ENCODE results near the gene CDKN3. TPM values are rescaled to one million over a fixed set of nuclear protein-coding genes. Genes with fewer than 3 reads are reported as not detected.
"Not testable (repeated sequence)": the region's sequence is repeated elsewhere in the genome, so short reads cannot be mapped to it uniquely, and the experiment has no call there.

The CDKN3 gene
- total RNA-seq, 2 donors from 2014 or later, result 92.0 to 121 TPM

DNA sequence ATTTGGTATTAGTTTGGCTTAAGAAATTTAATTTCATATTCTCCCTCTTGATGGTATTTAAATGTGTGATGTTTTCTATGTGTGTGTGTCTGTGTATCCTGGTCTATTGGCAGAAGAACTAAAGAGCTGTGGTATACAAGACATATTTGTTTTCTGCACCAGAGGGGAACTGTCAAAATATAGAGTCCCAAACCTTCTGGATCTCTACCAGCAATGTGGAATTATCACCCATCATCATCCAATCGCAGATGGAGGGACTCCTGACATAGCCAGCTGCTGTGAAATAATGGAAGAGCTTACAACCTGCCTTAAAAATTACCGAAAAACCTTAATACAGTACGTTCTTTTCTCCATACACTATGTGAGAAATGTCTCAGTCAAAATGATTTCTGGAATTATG, 14.6 kb downstream of the CDKN3 start:
- ATAC-seq (replicated peaks in 1 of 2) (no peak), DNase-seq (no peak)
- H3K9me3 Mint-ChIP-seq, result no peaks in the 10 kb centered on the region
- no peak overlapping the region for H3K27ac Mint-ChIP-seq
- peaks cover 17 to 35% of the 10 kb centered on the region in 2 donors for H3K36me3 Mint-ChIP-seq (ENCODE audit: insufficient read depth in 2 of 2)
- peaks cover 5% of the 10 kb centered on the region for H3K4me1 Mint-ChIP-seq (ENCODE audit: low read depth)
- no peaks in the 10 kb centered on the region for H3K27me3 Mint-ChIP-seq (ENCODE audit: low read depth)
- no peak overlapping the region for H3K4me3 Mint-ChIP-seq

DNA sequence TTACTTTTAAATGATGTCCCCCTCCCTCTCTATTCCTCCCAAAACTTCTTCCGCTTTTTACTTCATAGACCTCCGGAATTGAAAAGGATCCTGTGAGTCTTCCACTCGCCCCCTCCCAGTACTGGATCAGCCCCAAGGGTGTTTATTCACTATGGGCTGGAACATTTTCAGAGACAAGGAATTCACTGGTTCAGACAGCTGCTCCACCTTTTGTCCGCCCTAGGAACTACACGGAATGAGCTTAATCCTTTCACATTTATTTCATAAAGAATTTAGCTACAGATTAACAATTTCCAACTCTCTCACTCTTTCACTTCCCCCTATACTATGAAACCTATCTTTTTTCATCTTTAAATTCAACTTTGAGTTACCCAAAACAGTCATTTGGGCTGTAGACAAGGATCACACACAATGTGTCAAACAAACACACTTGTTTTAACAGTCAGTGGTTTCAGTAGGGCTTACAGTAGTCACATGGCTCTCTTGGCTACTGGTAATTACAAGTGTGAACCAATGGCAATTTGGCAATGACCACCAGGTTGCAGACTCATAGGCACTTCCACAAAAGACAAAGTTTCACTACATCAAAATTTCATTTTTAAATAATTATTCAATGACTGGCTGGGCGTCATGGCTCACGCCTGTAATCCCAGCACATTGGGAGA, 23.8 kb downstream of the CDKN3 start:
- DNase-seq, result no peak

DNA sequence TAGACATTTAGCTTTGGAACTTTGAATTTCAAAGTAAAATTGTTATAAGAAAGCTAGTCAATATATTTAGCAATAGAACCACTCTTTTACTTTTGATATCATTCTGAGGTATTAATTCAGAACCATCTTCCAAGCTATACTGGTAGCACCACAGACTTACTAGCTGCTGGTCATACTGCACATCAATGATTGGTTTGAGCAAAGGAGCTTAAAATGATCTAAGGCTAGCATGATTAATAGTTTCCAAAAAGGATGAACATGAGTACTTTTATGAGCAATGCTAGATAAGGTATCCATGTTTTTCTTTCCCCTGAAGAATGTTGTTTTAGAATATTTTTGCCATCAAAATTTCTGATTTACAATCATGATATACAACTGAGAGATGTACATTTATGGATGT, 27.2 kb downstream of the CDKN3 start:
- Mint-ChIP-seq H3K27me3 (ENCODE audit: low read depth) (no peaks in the 10 kb centered on the region), H3K27ac (peak overlapping the region; percentile 8), H3K9me3 (no peaks in the 10 kb centered on the region), H3K4me3 (no peak overlapping the region), H3K36me3 (ENCODE audit: insufficient read depth in 2 of 2) (peaks cover 0 to 21% of the 10 kb centered on the region in 2 donors), H3K4me1 (ENCODE audit: low read depth) (peaks cover 24% of the 10 kb centered on the region)
- ATAC-seq (replicated peaks in 1 of 2) (peak in 1 of 2 donors; percentile 51), DNase-seq (no peak)

More for the DNA sequence above, 23.8 kb downstream of the CDKN3 start:
- H3K27me3 Mint-ChIP-seq (ENCODE audit: low read depth), result no peaks in the 10 kb centered on the region
- H3K27ac Mint-ChIP-seq, result peak overlapping the region; percentile 55
- ATAC-seq (replicated peaks in 1 of 2), result no peak
- peaks cover 0 to 2% of the 10 kb centered on the region in 2 donors for H3K9me3 Mint-ChIP-seq
- peaks cover 12% of the 10 kb centered on the region for H3K4me1 Mint-ChIP-seq (ENCODE audit: low read depth)
- H3K36me3 Mint-ChIP-seq (ENCODE audit: insufficient read depth in 2 of 2), result peaks cover 0 to 13% of the 10 kb centered on the region in 2 donors
- no peak overlapping the region for H3K4me3 Mint-ChIP-seq

DNA sequence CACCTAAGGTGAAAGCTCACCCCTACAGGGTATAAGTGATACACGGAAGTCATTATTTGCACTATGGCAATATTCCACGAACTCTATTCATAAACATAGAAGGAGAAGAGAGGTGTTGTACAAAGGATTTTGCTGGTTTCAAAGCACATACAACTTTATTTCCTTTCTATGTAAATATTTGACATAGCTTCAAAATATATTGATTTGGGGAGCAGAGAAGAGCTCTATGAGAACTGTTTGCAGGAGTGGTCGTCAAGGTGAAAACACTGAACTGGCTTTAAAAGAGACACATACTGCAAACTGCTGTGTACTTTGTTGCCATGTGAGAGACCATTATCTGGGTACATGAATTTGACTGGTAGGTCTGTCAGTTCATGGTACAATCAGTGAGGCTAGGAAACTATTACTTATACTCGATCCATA, 27.7 kb downstream of the CDKN3 start:
- DNase-seq (no peak), ATAC-seq (replicated peaks in 1 of 2) (no peak)
- H3K4me1 Mint-ChIP-seq (ENCODE audit: low read depth), result peaks cover 29% of the 10 kb centered on the region
- peak overlapping the region; percentile 8 for H3K27ac Mint-ChIP-seq
- no peaks in the 10 kb centered on the region for H3K9me3 Mint-ChIP-seq
- H3K36me3 Mint-ChIP-seq (ENCODE audit: insufficient read depth in 2 of 2), result peaks cover 2 to 25% of the 10 kb centered on the region in 2 donors
- no peak overlapping the region for H3K4me3 Mint-ChIP-seq
- no peaks in the 10 kb centered on the region for H3K27me3 Mint-ChIP-seq (ENCODE audit: low read depth)

DNA sequence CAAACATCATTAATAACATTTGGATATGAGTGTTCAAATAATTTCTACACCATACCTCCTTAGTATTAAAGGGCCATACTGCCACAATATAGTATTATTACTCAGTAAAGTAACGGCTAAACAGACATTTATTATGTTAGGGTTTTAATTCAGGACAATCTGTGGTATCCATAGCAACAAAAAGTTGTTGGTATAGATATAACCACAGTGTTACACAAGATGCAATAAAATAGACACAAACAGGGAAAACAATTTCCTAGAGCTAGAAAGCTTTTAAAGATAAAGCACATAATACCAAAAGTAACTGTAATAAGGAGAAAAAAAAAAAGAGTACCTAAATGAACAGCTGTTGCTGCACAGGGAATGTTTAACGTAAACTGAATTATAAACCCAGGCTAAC, 28.3 kb downstream of the CDKN3 start:
- Mint-ChIP-seq H3K27me3 (ENCODE audit: low read depth) (no peaks in the 10 kb centered on the region), H3K27ac (peak overlapping the region; percentile 36), H3K4me3 (no peak overlapping the region), H3K36me3 (ENCODE audit: insufficient read depth in 2 of 2) (peaks cover 2 to 28% of the 10 kb centered on the region in 2 donors), H3K9me3 (no peaks in the 10 kb centered on the region), H3K4me1 (ENCODE audit: low read depth) (peaks cover 35% of the 10 kb centered on the region)
- DNase-seq (no peak), ATAC-seq (replicated peaks in 1 of 2) (no peak)

DNA sequence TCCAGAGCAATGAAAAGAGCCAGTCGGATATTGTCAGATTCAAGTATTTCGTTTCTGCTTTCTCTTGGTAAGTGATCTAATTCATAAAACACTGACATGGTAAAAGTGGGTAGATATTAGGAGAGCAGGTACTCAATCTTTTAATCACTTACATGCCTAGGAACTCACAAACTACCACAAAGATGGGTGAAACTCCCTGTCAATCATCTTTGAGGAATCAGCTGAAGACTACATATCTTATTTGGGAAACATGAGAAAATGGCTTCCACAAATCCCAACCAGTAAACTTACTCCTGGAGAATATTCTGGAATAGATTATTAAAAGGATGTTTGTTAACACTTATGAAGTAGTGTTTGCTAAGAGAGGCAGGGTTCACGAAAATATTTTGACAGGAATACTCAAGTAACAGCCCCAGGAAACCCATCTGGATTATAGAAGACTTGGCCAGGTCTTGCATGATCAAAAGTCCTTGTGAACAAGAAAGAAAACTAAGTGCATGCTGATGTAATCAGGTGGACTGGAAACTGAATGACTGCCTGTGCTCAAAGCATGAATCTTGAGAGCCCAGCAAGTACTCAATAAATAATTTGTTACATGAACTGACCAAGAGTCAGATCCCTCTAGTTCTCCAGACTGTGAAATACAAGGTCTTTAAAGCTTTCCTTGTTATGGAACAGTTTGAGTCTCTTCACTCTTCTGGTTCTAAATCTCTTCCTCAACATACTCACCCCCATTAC, 28.9 kb downstream of the CDKN3 start:
- Mint-ChIP-seq H3K4me3 (no peak overlapping the region), H3K4me1 (ENCODE audit: low read depth) (peaks cover 40% of the 10 kb centered on the region), H3K27ac (peak overlapping the region; percentile 36), H3K36me3 (ENCODE audit: insufficient read depth in 2 of 2) (peaks cover 2 to 26% of the 10 kb centered on the region in 2 donors), H3K9me3 (no peaks in the 10 kb centered on the region), H3K27me3 (ENCODE audit: low read depth) (no peaks in the 10 kb centered on the region)
- no peak for ATAC-seq (replicated peaks in 1 of 2)
- DNase-seq, result no peak

DNA sequence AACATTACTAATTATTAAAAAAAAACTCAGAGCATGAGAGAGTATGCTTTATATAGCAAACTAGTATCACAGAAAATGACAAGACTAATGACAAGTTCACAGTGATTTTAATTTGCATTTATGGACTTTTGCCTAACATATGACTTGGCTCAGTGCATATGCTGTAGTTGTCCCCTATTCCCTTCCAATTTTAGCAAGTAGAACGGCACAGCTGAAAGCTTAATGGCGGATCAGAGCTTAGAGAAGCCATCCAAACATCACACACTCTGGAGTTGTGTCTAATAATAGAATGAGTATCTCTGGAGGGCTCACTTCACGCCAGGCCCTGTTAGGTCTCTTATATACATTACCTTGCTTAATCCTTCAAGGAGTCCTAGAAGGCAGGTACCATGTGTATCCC, 31.1 kb downstream of the CDKN3 start:
- H3K27ac Mint-ChIP-seq, result no peak overlapping the region
- H3K36me3 Mint-ChIP-seq (ENCODE audit: insufficient read depth in 2 of 2), result peaks cover 2 to 32% of the 10 kb centered on the region in 2 donors
- no peaks in the 10 kb centered on the region for H3K27me3 Mint-ChIP-seq (ENCODE audit: low read depth)
- no peaks in the 10 kb centered on the region for H3K9me3 Mint-ChIP-seq
- ATAC-seq (replicated peaks in 1 of 2), result no peak
- H3K4me1 Mint-ChIP-seq (ENCODE audit: low read depth), result peaks cover 55% of the 10 kb centered on the region
- no peak overlapping the region for H3K4me3 Mint-ChIP-seq
- no peak for DNase-seq

DNA sequence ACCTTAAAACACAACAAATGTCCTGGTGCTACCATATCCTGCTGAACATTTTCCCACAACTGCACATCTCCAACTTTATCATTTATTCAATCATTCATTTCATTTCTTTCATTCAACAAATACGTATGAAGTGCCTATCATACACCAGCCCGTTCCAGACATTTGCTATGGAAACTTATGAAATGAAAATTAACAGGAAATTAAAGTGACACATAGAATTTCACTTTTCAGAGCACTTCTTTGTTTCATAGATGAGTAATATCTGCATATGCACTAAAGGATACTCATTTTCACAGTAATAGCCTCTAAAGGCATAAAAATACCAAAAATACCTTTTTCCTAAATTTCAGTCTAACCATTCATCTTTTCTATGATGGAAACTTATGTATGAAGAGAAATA, 31.7 kb downstream of the CDKN3 start:
- Mint-ChIP-seq H3K4me1 (ENCODE audit: low read depth) (peaks cover 61% of the 10 kb centered on the region), H3K27me3 (ENCODE audit: low read depth) (no peaks in the 10 kb centered on the region), H3K4me3 (peak overlapping the region in 1 of 2 donors; percentile 43), H3K9me3 (no peaks in the 10 kb centered on the region), H3K27ac (no peak overlapping the region), H3K36me3 (ENCODE audit: insufficient read depth in 2 of 2) (peaks cover 3 to 32% of the 10 kb centered on the region in 2 donors)
- DNase-seq (no peak), ATAC-seq (replicated peaks in 1 of 2) (peak; percentile 32 to 64)

GRCh38 chr14:54435500-54435981, 38.7 kb downstream of the CDKN3 start:
- peak; percentile 98 for ATAC-seq (replicated peaks in 1 of 2)
- DNase-seq, result peak; percentile 34 to 38
- Mint-ChIP-seq H3K36me3 (ENCODE audit: insufficient read depth in 2 of 2) (peaks cover 4 to 20% of the 10 kb centered on the region in 2 donors), H3K4me1 (ENCODE audit: low read depth) (peaks cover 93% of the 10 kb centered on the region), H3K27me3 (ENCODE audit: low read depth) (no peaks in the 10 kb centered on the region), H3K9me3 (no peaks in the 10 kb centered on the region), H3K27ac (peak overlapping the region; percentile 96), H3K4me3 (peak overlapping the region; percentile 76 to 95)

- not testable (repeated sequence) for H3K27me3 Mint-ChIP-seq (ENCODE audit: low read depth); ATAC-seq (replicated peaks in 1 of 2); H3K27ac Mint-ChIP-seq; H3K9me3 Mint-ChIP-seq; DNase-seq
- Mint-ChIP-seq H3K36me3 (ENCODE audit: insufficient read depth in 2 of 2) (peaks cover 4 to 12% of the 10 kb centered on the region in 2 donors), H3K4me3 (peak overlapping the region; percentile 16 to 25), H3K4me1 (ENCODE audit: low read depth) (peaks cover 87% of the 10 kb centered on the region)
These were observed 41.1 kb downstream of the CDKN3 start for GRCh38 chr14:54437954-54438353.

DNA sequence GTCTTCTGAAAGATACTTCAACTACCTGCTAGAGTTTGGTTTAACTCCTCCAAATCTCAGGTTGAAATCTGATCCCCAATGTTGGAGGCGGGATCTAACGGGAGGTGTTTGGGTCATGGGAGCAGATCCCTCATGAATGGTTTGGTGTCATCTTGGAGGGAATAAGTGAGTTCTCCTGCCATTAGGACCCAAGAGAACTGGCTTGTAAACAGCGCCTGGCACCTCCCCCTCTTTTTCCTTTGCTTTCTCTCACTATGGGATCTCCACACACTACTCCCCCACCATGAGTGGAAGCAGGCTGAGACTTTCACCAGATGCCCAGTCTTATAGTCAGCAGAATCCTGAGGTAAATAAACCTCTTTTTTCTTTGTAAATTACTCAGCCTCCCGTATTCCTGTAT, 41.9 kb downstream of the CDKN3 start:
- H3K27ac Mint-ChIP-seq, result no peak overlapping the region

DNA sequence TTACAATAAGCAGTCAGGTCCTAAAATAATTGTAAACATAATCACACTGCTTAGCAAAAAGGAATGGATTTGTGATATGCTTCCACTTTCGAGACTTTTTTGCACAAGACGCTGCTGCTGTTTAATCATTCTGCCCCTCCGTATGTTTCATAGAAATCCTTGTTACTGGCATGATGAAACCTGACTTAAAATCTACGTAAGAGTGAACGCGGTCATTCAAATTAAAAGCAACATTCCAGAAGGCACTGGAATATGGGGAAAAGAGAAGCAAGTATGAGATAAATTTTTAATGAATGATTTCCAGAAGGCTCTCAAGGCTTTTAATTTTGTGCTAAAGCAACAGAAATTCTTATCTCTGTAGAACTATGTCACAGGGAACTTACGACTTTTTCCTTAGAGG, 43.2 kb downstream of the CDKN3 start:
- ATAC-seq (replicated peaks in 1 of 2), result no peak
- Mint-ChIP-seq H3K27me3 (ENCODE audit: low read depth) (peaks cover 8% of the 10 kb centered on the region), H3K4me3 (peak overlapping the region; percentile 84 to 100), H3K36me3 (ENCODE audit: insufficient read depth in 2 of 2) (peaks cover under 1 to 8% of the 10 kb centered on the region in 2 donors), H3K4me1 (ENCODE audit: low read depth) (peaks cover 67% of the 10 kb centered on the region), H3K27ac (peak overlapping the region; percentile 85), H3K9me3 (no peaks in the 10 kb centered on the region)
- DNase-seq, result no peak

More for the DNA sequence above, 41.9 kb downstream of the CDKN3 start:
- peaks cover 80% of the 10 kb centered on the region for H3K4me1 Mint-ChIP-seq (ENCODE audit: low read depth)
- no peak for ATAC-seq (replicated peaks in 1 of 2)
- H3K9me3 Mint-ChIP-seq, result no peaks in the 10 kb centered on the region
- peaks cover 3 to 12% of the 10 kb centered on the region in 2 donors for H3K36me3 Mint-ChIP-seq (ENCODE audit: insufficient read depth in 2 of 2)
- no peak for DNase-seq
- peak overlapping the region; percentile 25 to 52 for H3K4me3 Mint-ChIP-seq
- H3K27me3 Mint-ChIP-seq (ENCODE audit: low read depth), result no peaks in the 10 kb centered on the region

GRCh38 chr14:54440476-54440872, 43.7 kb downstream of the CDKN3 start:
- ATAC-seq (replicated peaks in 1 of 2) (no peak), DNase-seq (no peak)
- peak overlapping the region; percentile 85 for H3K27ac Mint-ChIP-seq
- H3K27me3 Mint-ChIP-seq (ENCODE audit: low read depth), result peaks cover 9% of the 10 kb centered on the region
- H3K4me1 Mint-ChIP-seq (ENCODE audit: low read depth), result peaks cover 62% of the 10 kb centered on the region
- H3K36me3 Mint-ChIP-seq (ENCODE audit: insufficient read depth in 2 of 2), result peaks cover 0 to 7% of the 10 kb centered on the region in 2 donors
- H3K4me3 Mint-ChIP-seq, result peak overlapping the region; percentile 84 to 100
- no peaks in the 10 kb centered on the region for H3K9me3 Mint-ChIP-seq

Data from activated T-cell treated with anti-CD3 and anti-CD28 coated beads, Interleukin-2, amount 50 U/mL, for 72 hours (primary cell).